Central memory CD8-positive, alpha-beta T cell (primary cell): ENCODE results near the gene IL1RAP.

Experiments
- ATAC-seq: fragments of 150-1000 bp; cut with Tn5 transposase; replicated peaks from 2 replicates; pipeline ENCODE4 v1.10.0; 2022; ENCODE audit warnings: mild to moderate bottlenecking, moderate FRiP score, moderate number of reproducible peaks; ENCODE audit not compliant: poor library complexity, severe bottlenecking; ENCODE audit errors: extremely low read depth
- DNase-seq, 2 donors: peaks; one replicate each; pipeline ENCODE4 v3.0.0; 2021; ENCODE audit warnings: low spot score in 2 of 2
- H3K27ac Mint-ChIP-seq: one replicate; pipeline ENCODE4 v1.8.0; 2022; ENCODE audit warnings: low read depth, mild to moderate bottlenecking, moderate library complexity, mixed read lengths
- H3K27me3 Mint-ChIP-seq: one replicate; pipeline ENCODE4 v1.8.0; 2022; ENCODE audit warnings: mixed read lengths
- H3K36me3 Mint-ChIP-seq: one replicate; pipeline ENCODE4 v1.8.0; 2022; ENCODE audit warnings: mild to moderate bottlenecking, moderate library complexity, mixed read lengths; ENCODE audit not compliant: insufficient read depth
- H3K4me1 Mint-ChIP-seq: one replicate; pipeline ENCODE4 v1.8.0; 2022; ENCODE audit warnings: mixed read lengths
- H3K4me3 Mint-ChIP-seq: one replicate; pipeline ENCODE4 v1.8.0; 2022; ENCODE audit warnings: mild to moderate bottlenecking, moderate library complexity, mixed read lengths
- H3K9me3 Mint-ChIP-seq: one replicate; pipeline ENCODE4 v1.8.0; 2022; ENCODE audit warnings: mixed read lengths

IL1RAP gene

GRCh38 chr3:190534386-190534785 lies 20.5 kb downstream of the IL1RAP start:
- ATAC-seq = no peak
- DNase-seq = no peak
- Mint-ChIP-seq H3K9me3 (no peaks in the 10 kb centered on the region), H3K27ac (no peak overlapping the region), H3K4me3 (no peak overlapping the region), H3K4me1 (peaks cover 42% of the 10 kb centered on the region), H3K27me3 (no peaks in the 10 kb centered on the region), H3K36me3 (no peaks in the 10 kb centered on the region)

DNA sequence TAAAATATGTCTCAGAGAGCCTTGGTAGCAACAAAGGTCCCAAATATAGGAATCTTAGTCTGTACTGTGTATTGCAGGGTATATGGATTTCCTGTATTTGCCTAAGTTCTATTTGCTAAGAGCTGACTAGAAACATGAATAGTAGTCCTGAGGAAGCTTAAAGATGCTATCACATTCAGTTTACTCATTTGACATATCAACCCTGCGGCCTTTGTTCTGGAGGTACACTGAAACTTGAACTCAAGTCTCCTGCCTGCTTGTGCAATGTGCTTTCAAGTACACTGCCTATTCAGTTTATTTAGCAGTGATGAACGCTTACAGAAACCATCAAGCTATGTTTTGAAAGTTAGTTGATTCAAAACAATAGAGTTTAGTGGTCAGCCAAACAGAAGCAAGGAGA lies 21.1 kb downstream of the IL1RAP start:
- Mint-ChIP-seq H3K36me3 (no peaks in the 10 kb centered on the region), H3K9me3 (no peaks in the 10 kb centered on the region), H3K27ac (no peak overlapping the region), H3K4me1 (peaks cover 43% of the 10 kb centered on the region), H3K4me3 (no peak overlapping the region), H3K27me3 (no peaks in the 10 kb centered on the region)
- DNase-seq (no peak), ATAC-seq (no peak)

- Mint-ChIP-seq H3K27ac (no peak overlapping the region), H3K4me1 (peaks cover 35% of the 10 kb centered on the region), H3K9me3 (no peaks in the 10 kb centered on the region), H3K27me3 (no peaks in the 10 kb centered on the region), H3K36me3 (no peaks in the 10 kb centered on the region), H3K4me3 (no peak overlapping the region)
- ATAC-seq = no peak
- no peak for DNase-seq
Observed at GRCh38 chr3:190537146-190537545, 23.3 kb downstream of the IL1RAP start.

DNA sequence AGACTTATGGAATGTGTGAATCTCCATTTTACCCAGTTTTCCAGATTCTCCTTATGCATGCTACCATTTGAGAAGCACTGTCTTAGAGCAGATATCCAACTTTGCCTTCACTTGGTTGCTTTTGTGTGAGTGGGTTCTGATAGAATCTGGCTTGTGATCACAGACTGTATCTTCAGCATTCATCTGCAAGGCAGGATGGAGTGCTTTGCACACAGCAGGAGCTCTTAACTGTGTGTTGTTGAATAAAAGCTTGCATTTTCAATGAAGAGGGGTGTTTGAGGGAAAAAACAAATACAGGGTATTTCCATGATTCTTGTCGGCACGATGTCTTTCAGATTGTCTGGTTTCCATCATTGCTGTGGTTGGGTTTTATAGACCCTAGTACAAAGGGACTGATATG lies 24.4 kb downstream of the IL1RAP start:
- DNase-seq (no peak), ATAC-seq (no peak)
- Mint-ChIP-seq H3K27ac (no peak overlapping the region), H3K27me3 (no peaks in the 10 kb centered on the region), H3K4me3 (no peak overlapping the region), H3K9me3 (no peaks in the 10 kb centered on the region), H3K4me1 (peaks cover 38% of the 10 kb centered on the region), H3K36me3 (no peaks in the 10 kb centered on the region)

GRCh38 chr3:190539526-190539925 lies 25.6 kb downstream of the IL1RAP start:
- Mint-ChIP-seq H3K27ac (no peak overlapping the region), H3K4me3 (no peak overlapping the region), H3K4me1 (peaks cover 34% of the 10 kb centered on the region), H3K27me3 (no peaks in the 10 kb centered on the region), H3K36me3 (no peaks in the 10 kb centered on the region), H3K9me3 (no peaks in the 10 kb centered on the region)
- DNase-seq (no peak), ATAC-seq (no peak)

DNA sequence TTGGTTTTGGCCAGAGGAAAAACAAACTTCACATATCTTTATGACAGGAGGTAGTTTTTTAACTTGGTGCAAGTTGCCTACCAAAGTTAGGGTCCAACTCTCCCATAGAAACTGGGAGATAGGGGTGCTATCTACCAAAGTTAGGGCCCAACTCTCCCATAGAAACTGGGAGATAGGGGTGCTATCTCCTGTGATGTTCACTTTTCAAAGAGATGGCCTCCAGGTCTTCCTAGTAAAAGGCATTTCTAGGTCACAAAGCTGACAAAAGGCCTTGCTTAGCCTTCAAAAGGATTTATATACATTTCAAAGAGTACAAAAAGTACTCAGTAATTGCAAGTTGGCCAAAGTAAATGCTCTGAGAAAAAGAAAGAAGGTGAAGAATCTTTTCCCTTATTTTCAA lies 27.1 kb downstream of the IL1RAP start:
- DNase-seq (no peak), ATAC-seq (no peak)
- Mint-ChIP-seq H3K4me3 (no peak overlapping the region), H3K36me3 (no peaks in the 10 kb centered on the region), H3K4me1 (peaks cover 24% of the 10 kb centered on the region), H3K27ac (no peak overlapping the region), H3K27me3 (no peaks in the 10 kb centered on the region), H3K9me3 (no peaks in the 10 kb centered on the region)

- H3K27ac Mint-ChIP-seq = no peak overlapping the region
- ATAC-seq = no peak
- no peaks in the 10 kb centered on the region for H3K27me3 Mint-ChIP-seq
- H3K4me3 Mint-ChIP-seq = no peak overlapping the region
- H3K9me3 Mint-ChIP-seq = no peaks in the 10 kb centered on the region
- DNase-seq = no peak
- H3K4me1 Mint-ChIP-seq = peaks cover 24% of the 10 kb centered on the region
- no peaks in the 10 kb centered on the region for H3K36me3 Mint-ChIP-seq
Observed at GRCh38 chr3:190541560-190541959, 27.7 kb downstream of the IL1RAP start.

GRCh38 chr3:190542846-190543245 lies 29.0 kb downstream of the IL1RAP start:
- no peaks in the 10 kb centered on the region for H3K27me3 Mint-ChIP-seq

DNA sequence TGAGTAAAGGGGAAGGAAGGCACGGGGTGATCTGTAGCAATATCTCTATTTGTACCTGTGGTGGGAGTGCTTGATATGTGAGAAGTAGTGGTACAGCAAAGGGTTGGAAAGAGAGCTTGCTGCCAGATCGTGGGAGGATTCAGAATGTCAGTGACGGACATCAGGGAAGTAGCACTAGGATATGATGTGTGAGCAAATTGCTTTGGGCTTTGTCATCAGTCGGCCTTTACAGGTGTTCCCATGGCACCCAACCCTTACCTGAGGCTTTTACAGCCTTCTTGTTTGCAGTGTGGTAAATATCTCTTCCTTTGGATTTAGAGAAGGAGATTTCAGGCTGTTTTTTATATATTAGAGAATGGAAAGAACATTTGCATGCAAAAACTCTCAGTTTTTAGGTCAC lies 29.8 kb downstream of the IL1RAP start:
- H3K9me3 Mint-ChIP-seq = no peaks in the 10 kb centered on the region
- no peak for ATAC-seq
- no peak overlapping the region for H3K27ac Mint-ChIP-seq
- H3K4me3 Mint-ChIP-seq = no peak overlapping the region
- peaks cover 20% of the 10 kb centered on the region for H3K4me1 Mint-ChIP-seq
- no peaks in the 10 kb centered on the region for H3K27me3 Mint-ChIP-seq
- no peak for DNase-seq
- H3K36me3 Mint-ChIP-seq = peaks cover 1% of the 10 kb centered on the region

More at GRCh38 chr3:190542846-190543245, 29.0 kb downstream of the IL1RAP start:
- Mint-ChIP-seq H3K36me3 (no peaks in the 10 kb centered on the region), H3K9me3 (no peaks in the 10 kb centered on the region), H3K4me1 (peaks cover 21% of the 10 kb centered on the region), H3K4me3 (no peak overlapping the region), H3K27ac (no peak overlapping the region)
- DNase-seq (no peak), ATAC-seq (no peak)

DNA sequence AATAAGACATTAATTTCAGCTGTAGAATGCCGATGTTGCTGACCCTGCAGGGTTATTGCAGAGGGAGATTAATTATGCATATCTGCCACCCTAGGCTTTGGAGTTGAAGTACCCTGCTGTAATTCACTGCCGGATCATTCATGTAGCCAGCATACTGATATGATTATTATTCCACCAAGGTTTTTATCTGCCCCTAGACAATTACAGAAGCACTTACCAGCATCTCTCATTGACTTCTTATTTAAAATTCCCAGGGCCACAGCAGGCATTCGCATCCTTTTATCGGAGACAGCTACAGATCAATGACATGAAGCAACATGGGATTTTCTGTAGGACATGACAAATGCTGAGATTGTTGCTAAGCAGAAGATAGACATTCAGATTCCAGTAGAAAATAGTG lies 31.3 kb downstream of the IL1RAP start:
- no peak for ATAC-seq
- Mint-ChIP-seq H3K27ac (no peak overlapping the region), H3K4me3 (no peak overlapping the region), H3K4me1 (peaks cover 19% of the 10 kb centered on the region), H3K36me3 (peaks cover 3% of the 10 kb centered on the region), H3K9me3 (no peaks in the 10 kb centered on the region), H3K27me3 (no peaks in the 10 kb centered on the region)
- no peak for DNase-seq

GRCh38 chr3:190546881-190547510 lies 33.1 kb downstream of the IL1RAP start:
- no peaks in the 10 kb centered on the region for H3K27me3 Mint-ChIP-seq
- ATAC-seq = no peak
- no peak for DNase-seq
- peaks cover 3% of the 10 kb centered on the region for H3K36me3 Mint-ChIP-seq
- peaks cover 17% of the 10 kb centered on the region for H3K4me1 Mint-ChIP-seq
- no peak overlapping the region for H3K27ac Mint-ChIP-seq
- no peak overlapping the region for H3K4me3 Mint-ChIP-seq
- no peaks in the 10 kb centered on the region for H3K9me3 Mint-ChIP-seq

DNA sequence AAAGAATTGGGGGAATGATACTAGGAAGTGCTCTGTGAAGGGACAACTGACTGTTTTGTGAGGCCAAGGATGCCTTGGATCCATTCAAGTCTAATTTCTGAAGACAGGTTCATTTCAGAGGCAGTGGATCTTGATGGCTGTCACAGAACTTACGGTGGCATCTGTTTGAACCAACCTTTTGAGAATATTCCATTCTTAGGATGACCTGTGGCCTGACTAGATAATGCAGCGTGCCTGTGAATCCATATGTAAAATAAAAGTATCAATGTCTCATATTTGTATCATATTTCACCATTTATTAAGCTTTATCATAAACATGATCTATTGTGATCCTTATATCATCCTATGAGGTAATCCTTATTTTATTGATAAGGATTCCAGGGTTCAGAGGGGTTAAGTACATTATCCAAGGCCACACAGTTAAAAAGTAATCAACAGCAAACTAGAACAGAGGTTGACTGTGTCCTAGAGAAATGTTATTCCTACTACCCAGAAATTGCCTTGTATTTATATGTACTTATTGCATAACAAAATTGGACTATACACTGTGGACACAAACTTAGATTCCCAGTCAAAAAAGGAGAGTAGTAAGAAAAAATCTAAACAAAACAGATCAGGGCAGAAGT lies 34.3 kb downstream of the IL1RAP start:
- Mint-ChIP-seq H3K4me3 (no peak overlapping the region), H3K36me3 (peaks cover 3% of the 10 kb centered on the region), H3K27me3 (no peaks in the 10 kb centered on the region)

GRCh38 chr3:190552021-190552420 lies 38.1 kb downstream of the IL1RAP start:
- Mint-ChIP-seq H3K9me3 (no peaks in the 10 kb centered on the region), H3K36me3 (peaks cover 5% of the 10 kb centered on the region), H3K4me3 (no peak overlapping the region), H3K27me3 (no peaks in the 10 kb centered on the region), H3K27ac (no peak overlapping the region), H3K4me1 (peaks cover 12% of the 10 kb centered on the region)
- DNase-seq (no peak), ATAC-seq (no peak)

More for the DNA sequence above, 34.3 kb downstream of the IL1RAP start:
- H3K9me3 Mint-ChIP-seq = no peaks in the 10 kb centered on the region
- DNase-seq (no peak), ATAC-seq (no peak)
- H3K4me1 Mint-ChIP-seq = peaks cover 16% of the 10 kb centered on the region
- H3K27ac Mint-ChIP-seq = no peak overlapping the region
